Ovary (tissue), 9 donors: Measurements from ENCODE around the gene MLPH. TPM values are rescaled to one million over a fixed set of nuclear protein-coding genes. Genes with fewer than 3 reads are reported as not detected.

Experiments
- DNase-seq, 5 donors: peaks; one replicate each; pipeline ENCODE4 v3.0.0-alpha.2; 2019 to 2020
- H3K27ac ChIP-seq, 2 donors: fragments of 200-600 bp; one replicate each; pipeline versions ENCODE4 v1.5.1 to v1.8.0; 2019 to 2022
- H3K27me3 ChIP-seq: fragments of 200-600 bp; one replicate; pipeline ENCODE4 v1.8.0; 2022
- H3K36me3 ChIP-seq: fragments of 200-600 bp; sonication (generic); one replicate; pipeline ENCODE4 v1.5.1; 2019
- H3K4me1 ChIP-seq: one replicate; pipeline ENCODE4 v1.8.1; 2013; ENCODE audit warnings: mild to moderate bottlenecking, moderate library complexity; ENCODE audit not compliant: insufficient read depth
- H3K4me3 ChIP-seq: fragments of 200-600 bp; sonication (generic); one replicate; pipeline ENCODE4 v1.5.1; 2017
- H3K9me3 ChIP-seq, 2 donors: fragments of 200-600 bp in 1 of 2; sonication (generic) in 1 of 2; one replicate each; pipeline versions ENCODE4 v1.5.1 to v1.8.1; 2013 to 2019; ENCODE audit warnings: mild to moderate bottlenecking in 1 of 2, moderate library complexity in 1 of 2
- CTCF ChIP-seq, 3 donors: fragments of 450-650 bp in 2 of 3; fragments of 200-600 bp in 1 of 3; IDR thresholded peaks; one replicate each; pipeline versions ENCODE4 v1.5.1 to v1.8.0; 2016 to 2022; ENCODE audit warnings: antibody characterized with exemption in 3 of 3, mild to moderate bottlenecking in 1 of 3
- EP300 ChIP-seq: sonication (generic); formaldehyde crosslinking; IDR thresholded peaks from one replicate; pipeline ENCODE4 v1.6.1; 2017; ENCODE audit warnings: antibody characterized with exemption
- POLR2A ChIP-seq: fragments of 450-650 bp; IDR thresholded peaks from one replicate; pipeline ENCODE4 v1.6.1; 2017; ENCODE audit warnings: antibody characterized with exemption, mild to moderate bottlenecking, moderate library complexity
- WGBS, 3 donors: extraction: QIAGEN DNeasy Blood & Tissue Kit in 1 of 3; methylation state at CpG; one replicate each; pipeline versions ENCODE4 v1.1.5 to v1.1.7; 2013 to 2017; 5-methylcytosine and 5-hydroxymethylcytosine counted together
- intact Hi-C, 4 donors: fragments of 100-400 bp; cut with DNase I; formaldehyde crosslinking; loops; one replicate each; pipeline versions ENCODE4 v1.11.0 to v1.15.1; 2022 to 2023
- polyA plus RNA-seq, 2 donors: library from polyadenylated mRNA; stranded (reverse); fragments of 200-250 nt in 1 of 2; fragments of 350-450 nt in 1 of 2; fragmentation: Illumina TruSeq in 1 of 2; extraction: RNeasy Lipid Tissue Mini Kit (QIAGEN cat#74804) in 1 of 2; gene quantifications; one replicate each; pipeline ENCODE4 v1.2.3, GENCODE V29; 2013 to 2014
- total RNA-seq, 7 donors: library from RNA; depleted of rRNA in 2 of 7; stranded (reverse); fragments of >200 nt in 2 of 7; fragmentation: NEBNext Ultra II Directional in 3 of 7; extraction: Animal tissue kit (Norgen Biotek cat#: 25700) in 3 of 7; gene quantifications; one replicate each; pipeline versions ENCODE4 v1.1.0 to v1.2.4, GENCODE V29; 2016 to 2023
- donor health status: DM: no; HTN: no; CAD: no; lungs with moderate emphysema.
- donor health status: DM: no; HTN: no; CAD: no.
- donor health status: Bipolar disorder and iron deficiency.
- donor health status: DM: yes; HTN: yes; CAD: no.
- donor health status: DM: no; HTN: no; CAD: no.
- donor health status: DM: yes; HTN: yes; CAD: no.

MLPH gene
- total and polyA plus RNA-seq, 9 donors, result 7.8 to 67.5 (median 23.3) TPM

- H3K27ac ChIP-seq, result peak overlapping the region; percentile 90 to 92
- 46 to 61% (median 50%) methylated on average over 12 of the region's 12 CpGs for WGBS, 3 donors
These were observed 12.6 kb upstream of the MLPH start for GRCh38 chr2:237474442-237474911.

GRCh38 chr2:237474931-237475703 is 11.9 kb upstream of the MLPH start:
- 0 to 1% (median 1%) methylated on average over 35 to 79 of the region's 79 CpGs for WGBS, 3 donors
- peak overlapping the region; percentile 90 to 92 for H3K27ac ChIP-seq
- DNase-seq, result peak; percentile 90 to 95 (median 93)
- intact Hi-C loops, result loop anchor here (2.0 to 10.0 kb wide), 8 partner anchors 53 to 383 kb away; partner anchors contain the start of gene COL6A3 (in 4 of the 4)
- H3K36me3 ChIP-seq, result no peaks in the 10 kb centered on the region
- no peaks in the 10 kb centered on the region for H3K9me3 ChIP-seq
- H3K27me3 ChIP-seq, result no peaks in the 10 kb centered on the region
- peaks cover 13% of the 10 kb centered on the region for H3K4me1 ChIP-seq
- peak overlapping the region; percentile 62 for H3K4me3 ChIP-seq
- peak; percentile 95 to 97 (median 97) for TF ChIP-seq CTCF (IDR thresholded peaks at IDR 0.05)
- TF ChIP-seq POLR2A, result no peak
- no peak for TF ChIP-seq EP300

More at GRCh38 chr2:237474442-237474911, 12.6 kb upstream of the MLPH start:
- peak; percentile 60 to 75 (median 62) for DNase-seq
- Histone ChIP-seq H3K4me3 (peak overlapping the region; percentile 62), H3K36me3 (no peaks in the 10 kb centered on the region), H3K9me3 (no peaks in the 10 kb centered on the region), H3K4me1 (peaks cover 13% of the 10 kb centered on the region), H3K27me3 (no peaks in the 10 kb centered on the region)
- TF ChIP-seq CTCF (IDR thresholded peaks at IDR 0.05), result no peak
- no peak for TF ChIP-seq POLR2A
- TF ChIP-seq EP300, result no peak
- intact Hi-C loops, result loop anchor here (2.0 to 10.0 kb wide), 6 partner anchors 52 to 380 kb away; partner anchors contain the start of gene COL6A3 (in 2 of the 4)

- intact Hi-C loops, result loop anchor here (2.0 to 10.0 kb wide), 7 partner anchors 61 to 383 kb away; partner anchors contain the start of gene COL6A3 (in 4 of the 4)
- peak overlapping the region; percentile 90 to 92 for H3K27ac ChIP-seq
- no peak for DNase-seq
- peak overlapping the region; percentile 62 for H3K4me3 ChIP-seq
- peaks cover 14% of the 10 kb centered on the region for H3K4me1 ChIP-seq
- no peaks in the 10 kb centered on the region for H3K36me3 ChIP-seq
- no peaks in the 10 kb centered on the region for H3K27me3 ChIP-seq
- H3K9me3 ChIP-seq, result no peaks in the 10 kb centered on the region
- TF ChIP-seq POLR2A, result no peak
- TF ChIP-seq CTCF (IDR thresholded peaks at IDR 0.05), result no peak
- no peak for TF ChIP-seq EP300
- WGBS, 3 donors, result 16 to 18% (median 17%) methylated on average over 17 of the region's 17 CpGs
These were observed 11.3 kb upstream of the MLPH start for GRCh38 chr2:237475704-237476141.

GRCh38 chr2:237478095-237478494 is 9.0 kb upstream of the MLPH start:
- TF ChIP-seq POLR2A (no peak), CTCF (IDR thresholded peaks at IDR 0.05) (no peak), EP300 (no peak)
- Histone ChIP-seq H3K27me3 (no peaks in the 10 kb centered on the region), H3K4me3 (no peak overlapping the region), H3K9me3 (no peaks in the 10 kb centered on the region), H3K4me1 (peaks cover 16% of the 10 kb centered on the region), H3K36me3 (no peaks in the 10 kb centered on the region), H3K27ac (no peak overlapping the region)
- 88 to 92% (median 90%) methylated on average over 2 of the region's 2 CpGs for WGBS, 3 donors
- intact Hi-C loops, result loop anchor here (5.0 to 10.0 kb wide), 6 partner anchors 63 to 386 kb away; partner anchors contain the start of gene COL6A3 (in 3 of the 4)
- DNase-seq, result no peak
